Spleen (tissue), 7 donors: ENCODE measurements around the gene PHACTR2.
A peak's percentile ranks its signal among the peaks of the same experiment; 100 is the strongest.

Experiments used
- CTCF ChIP-seq, 11 experiments: fragments of 200-600 bp in 7 of 11; fragments of 450-650 bp in 4 of 11; sonication (generic) in 4 of 11; IDR thresholded peaks in 8 of 11; conservative IDR thresholded peaks in 3 of 11; 1 replicate in 7 of 11; 2 replicates in 4 of 11; pipeline versions ENCODE4 v1.4.0 to v1.8.0; 2016 to 2021; ENCODE audit warnings: antibody characterized with exemption in 11 of 11, inconsistent platforms in 4 of 11, mild to moderate bottlenecking in 1 of 11
- POLR2AphosphoS5 ChIP-seq, 3 donors: sonication (generic); formaldehyde crosslinking; IDR thresholded peaks; one replicate each; pipeline ENCODE4 v1.5.1; 2017; ENCODE audit warnings: antibody characterized with exemption in 3 of 3
- donor health status: DM: no; HTN: no; CAD: no; lungs with moderate emphysema.
- donor health status: DM: no; HTN: no; CAD: no.
- donor health status: DM: no; HTN: no; CAD: no.

GRCh38 chr6:143842902-143843676, 165.3 kb downstream of the PHACTR2 start, which contains the start of gene LTV1:
- TF ChIP-seq CTCF (IDR thresholded peaks at IDR 0.05 in 8 of 11, conservative IDR thresholded peaks at IDR 0.05 in 3 of 11): peak in 6 of 11 experiments; percentile 18 to 45 (median 30)
- TF ChIP-seq POLR2AphosphoS5 (IDR thresholded peaks at IDR 0.05): peak; percentile 89 to 94 (median 91)
